ENCODE results near the gene MUCL3.

GRCh38 chr6:30964075-30964474 lies 23.3 kb downstream of the MUCL3 start:
- TF ChIP-seq POLR2A (IDR thresholded peaks at IDR 0.05; ENCODE audit: low read depth, low read length): no peak
- TF ChIP-seq POLR2AphosphoS5 (IDR thresholded peaks at IDR 0.05; ENCODE audit: low read depth, low read length): no peak
- TF ChIP-seq TAF1 (IDR thresholded peaks at IDR 0.05; ENCODE audit: borderline replicate concordance, low read depth, low read length): no peak
